Colon (tissue), 2 donors: ENCODE results near the gene PPP2R2C.

Experiments
- FAIRE-seq: peaks from 2 replicates; lab custom pipeline; 2012; peaks lifted over from hg19 to GRCh38; lab: Jason Lieb, UNC
- donor health status: control.
- donor health status: control.

The PPP2R2C gene

GRCh38 chr4:6378493-6379445, 93.6 kb downstream of the PPP2R2C start:
- FAIRE-seq = no peak

DNA sequence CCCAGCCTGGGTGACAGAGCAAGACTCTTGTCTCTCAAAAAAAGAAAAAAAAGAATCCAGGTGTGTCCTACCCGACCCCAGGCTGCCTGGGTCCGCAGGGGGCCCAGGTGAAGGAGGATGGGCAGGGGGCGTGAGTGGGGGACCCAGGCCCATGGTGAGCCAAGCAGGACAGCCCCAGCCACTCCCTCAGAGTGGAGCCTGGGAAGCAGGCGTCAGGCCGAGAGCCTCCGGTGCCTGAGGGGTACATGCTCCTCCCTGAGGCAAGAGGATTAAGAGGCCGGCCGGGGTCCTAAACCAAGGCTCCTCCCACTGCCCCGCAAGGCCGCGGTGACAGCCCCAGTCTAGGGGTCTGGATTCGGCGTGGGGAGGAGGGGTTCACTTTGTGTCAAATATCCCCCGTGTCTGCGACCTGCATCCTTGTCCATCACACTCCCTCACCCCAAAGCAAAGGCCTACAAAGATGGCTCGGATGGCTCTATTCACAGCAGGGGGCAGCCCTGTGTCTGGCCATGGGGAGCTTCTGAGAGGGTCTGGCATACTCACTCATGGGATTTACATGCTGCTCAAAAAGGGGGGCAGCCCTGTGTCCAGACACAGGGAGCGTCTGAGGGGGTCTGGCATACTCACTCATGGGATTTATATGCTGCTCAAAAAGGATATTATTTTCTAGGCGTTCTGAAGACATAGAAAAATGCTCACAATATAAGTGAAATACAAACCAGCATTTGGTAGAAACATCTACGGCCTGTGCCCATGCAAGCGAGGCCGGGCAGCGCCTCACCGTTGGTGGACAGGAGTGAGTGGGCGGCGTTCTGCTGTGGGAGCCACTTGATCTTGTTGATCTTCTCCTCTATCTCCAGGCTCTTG, 94.6 kb downstream of the PPP2R2C start:
- FAIRE-seq = no peak

DNA sequence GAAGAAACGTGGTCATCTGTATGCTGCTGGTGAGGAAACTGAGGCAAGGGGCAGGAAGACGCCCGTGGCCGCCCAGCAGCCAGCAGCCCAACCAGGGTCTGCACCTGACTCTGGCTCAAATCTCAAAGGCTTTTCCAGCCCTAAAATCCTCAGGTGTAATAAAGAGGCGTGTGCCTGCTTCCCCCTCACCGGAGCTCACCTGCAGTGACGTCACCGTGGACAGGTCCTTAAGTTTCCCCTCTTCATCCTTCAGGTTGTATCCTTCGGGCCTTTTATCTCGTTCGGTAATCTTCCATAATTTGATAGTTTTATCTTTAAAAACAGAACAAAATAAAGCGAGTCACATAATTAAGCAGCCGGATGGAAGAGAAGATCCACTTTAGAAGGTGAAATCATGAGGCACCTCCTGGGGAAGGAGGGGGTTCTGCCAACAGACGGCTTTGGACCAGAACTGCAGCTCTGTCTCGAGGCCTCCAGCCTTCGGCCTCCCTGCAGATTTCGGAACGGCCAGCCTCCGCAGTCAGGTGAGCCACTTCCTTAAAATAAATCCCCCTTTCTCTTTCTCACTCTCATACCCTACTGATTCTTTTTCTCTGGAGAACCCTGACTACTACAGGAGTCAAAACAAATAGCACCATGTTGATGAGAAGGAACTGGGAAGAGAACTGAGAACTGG, 96.7 kb downstream of the PPP2R2C start:
- no peak for FAIRE-seq

DNA sequence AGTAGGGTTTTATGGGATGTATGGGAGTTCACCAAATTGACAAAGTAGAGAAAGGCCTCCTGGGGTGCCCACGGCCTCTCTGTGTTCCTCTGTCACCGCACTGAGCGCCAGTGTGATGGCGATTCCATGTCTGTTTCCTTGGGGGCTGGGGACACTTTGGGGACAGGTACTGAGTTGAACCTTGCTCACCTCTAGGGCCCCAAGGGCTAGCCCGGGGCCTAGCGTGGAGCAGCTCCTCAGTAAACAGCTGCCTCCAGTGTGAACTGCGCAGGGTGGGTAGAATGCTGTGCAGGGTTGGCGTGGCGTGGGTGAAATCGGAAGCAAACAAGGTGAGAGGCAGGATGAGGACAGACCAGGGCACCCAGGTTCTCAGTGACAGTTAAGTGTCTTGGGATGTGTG, 97.8 kb downstream of the PPP2R2C start:
- no peak for FAIRE-seq

DNA sequence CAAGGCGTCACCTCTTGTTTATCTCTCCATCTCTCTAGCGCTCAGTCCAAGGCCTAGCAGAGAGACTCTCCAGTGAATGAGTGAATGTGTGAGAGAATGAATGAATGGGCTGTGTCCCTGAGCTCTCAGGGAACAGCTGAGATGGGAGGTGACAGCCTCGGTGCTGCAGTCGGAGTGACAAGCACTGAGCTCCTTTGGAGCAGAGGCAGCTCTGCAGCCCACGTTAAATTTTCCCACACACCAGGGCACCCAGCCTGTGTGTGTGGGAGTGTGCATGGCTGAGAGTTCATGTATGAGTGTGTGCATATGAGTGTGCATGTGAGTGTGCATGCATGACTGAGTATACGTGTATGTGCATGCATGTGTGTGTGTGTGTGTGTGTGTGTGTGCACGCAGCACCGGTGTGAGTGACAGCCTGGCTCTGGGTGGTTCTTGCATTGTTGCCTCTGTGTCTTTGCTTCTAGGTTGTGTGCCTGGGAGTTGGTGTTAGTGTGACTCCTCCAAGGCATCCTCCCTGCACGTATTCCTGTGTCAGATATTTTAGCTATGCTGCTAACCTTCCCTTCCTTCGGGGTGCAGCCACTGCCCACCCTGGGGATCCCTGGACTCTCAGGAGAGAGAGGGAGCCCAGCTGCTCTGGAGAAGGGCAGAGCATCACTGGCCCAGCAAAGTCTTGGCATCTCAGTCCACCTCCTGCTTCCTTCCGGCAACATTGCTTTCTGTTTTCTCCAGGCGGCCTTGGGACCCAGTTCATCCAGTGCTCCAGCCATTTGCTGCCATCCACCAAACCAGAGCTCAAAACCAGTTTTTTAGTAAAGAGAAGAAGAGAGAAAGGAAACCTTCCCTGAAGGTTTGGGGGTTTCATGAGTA, 98.6 kb downstream of the PPP2R2C start:
- no peak for FAIRE-seq

DNA sequence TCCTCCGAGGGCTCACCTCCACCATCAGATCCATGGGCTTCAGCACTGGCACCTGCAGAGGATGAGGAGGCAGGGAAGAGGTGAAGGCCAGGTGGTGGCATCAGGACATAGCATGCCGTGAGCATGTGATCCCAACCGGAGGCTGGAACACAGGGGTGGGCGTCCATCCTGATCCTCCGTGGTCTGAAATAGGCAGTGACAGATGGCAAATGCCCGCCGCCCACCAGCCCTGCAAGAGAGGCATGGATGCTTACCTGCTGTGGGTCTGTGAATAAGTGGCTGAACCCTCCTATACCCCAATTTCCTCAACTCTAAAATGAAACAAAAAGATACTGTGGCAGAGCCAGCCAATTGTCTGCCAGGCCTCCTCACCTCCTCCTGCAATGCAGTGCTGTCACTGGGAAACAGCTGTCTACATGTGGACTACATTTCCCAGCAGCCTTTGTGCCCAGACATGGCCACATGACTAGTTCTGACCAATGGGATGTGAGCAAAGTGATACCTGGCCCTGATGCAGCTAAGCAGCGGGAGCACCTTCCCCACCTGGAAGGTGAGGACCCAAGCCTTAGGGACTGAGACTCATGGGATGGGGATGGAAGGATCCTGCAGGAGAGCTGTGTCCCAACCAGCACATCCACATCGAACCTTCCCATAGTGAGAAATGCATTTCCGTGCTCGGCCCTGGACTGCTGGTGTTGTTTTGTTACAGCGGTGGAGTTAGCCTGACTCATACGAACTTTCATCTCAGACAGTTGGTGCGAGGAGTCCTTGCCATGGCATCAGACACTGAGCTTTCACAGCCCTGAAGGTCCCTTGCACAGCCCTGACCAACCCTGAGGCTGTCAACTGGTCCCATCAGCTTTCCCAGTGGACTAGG, 99.5 kb downstream of the PPP2R2C start:
- no peak for FAIRE-seq

DNA sequence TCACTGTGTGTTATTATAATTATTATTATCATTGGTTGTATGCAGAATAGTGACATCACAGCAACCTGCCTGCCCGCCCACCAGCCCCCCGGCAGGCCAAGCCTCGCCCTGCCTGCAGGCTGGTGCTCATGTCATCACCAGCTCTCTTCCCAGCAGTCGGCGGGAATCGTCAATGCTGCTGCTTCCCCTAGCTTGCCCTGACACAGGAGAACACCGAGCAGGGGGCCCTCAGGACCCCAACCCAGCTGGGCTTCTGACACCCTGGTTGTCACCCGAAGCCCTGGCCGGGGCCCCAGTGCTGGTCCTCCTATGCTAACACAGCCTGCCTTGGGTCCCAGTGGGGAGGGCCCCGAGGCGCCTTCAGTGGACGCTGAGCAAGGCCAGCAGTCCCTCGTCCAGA, 100.6 kb downstream of the PPP2R2C start:
- FAIRE-seq = no peak

DNA sequence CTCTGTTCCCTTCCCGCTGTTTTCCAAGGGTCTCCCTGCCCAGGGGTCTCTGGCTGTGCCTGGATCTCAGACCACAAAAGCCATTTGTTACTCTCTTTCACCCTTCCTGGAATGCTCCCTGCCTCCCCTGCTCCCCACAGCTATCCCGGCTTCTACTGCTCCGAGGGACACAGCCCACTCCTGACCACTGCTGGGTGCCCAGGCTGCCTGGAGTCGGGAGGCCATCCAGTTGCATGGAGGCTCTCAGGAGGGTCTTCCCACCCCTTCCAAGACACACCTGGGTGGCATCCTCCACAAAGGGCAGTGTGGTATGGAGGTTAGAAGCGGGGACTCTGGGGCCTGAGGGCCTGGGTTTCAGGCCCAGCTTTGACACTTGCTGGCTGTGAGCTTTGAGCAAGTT, 101.1 kb downstream of the PPP2R2C start:
- FAIRE-seq = no peak

GRCh38 chr4:6369924-6370645, 102.3 kb downstream of the PPP2R2C start:
- no peak for FAIRE-seq

DNA sequence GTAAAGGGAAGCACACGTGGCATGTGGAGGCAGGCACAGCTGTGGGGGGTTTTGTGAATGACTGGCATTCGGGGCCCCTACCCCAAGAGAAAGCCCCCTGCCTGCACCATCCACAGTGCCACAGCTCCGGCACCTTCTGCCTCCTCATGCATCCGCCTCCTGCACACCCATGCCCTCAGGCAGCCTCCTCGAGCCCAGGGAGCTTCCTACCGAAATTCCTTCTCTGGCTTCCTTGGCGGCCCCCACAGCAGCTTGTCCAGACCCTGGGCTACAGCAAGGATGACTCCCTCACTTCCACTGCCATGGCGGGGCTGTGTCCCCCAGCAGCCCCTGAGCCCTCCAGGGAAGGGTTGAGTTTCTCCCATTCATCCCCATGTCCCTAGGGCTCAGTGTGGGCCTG, 102.9 kb downstream of the PPP2R2C start:
- FAIRE-seq = no peak

DNA sequence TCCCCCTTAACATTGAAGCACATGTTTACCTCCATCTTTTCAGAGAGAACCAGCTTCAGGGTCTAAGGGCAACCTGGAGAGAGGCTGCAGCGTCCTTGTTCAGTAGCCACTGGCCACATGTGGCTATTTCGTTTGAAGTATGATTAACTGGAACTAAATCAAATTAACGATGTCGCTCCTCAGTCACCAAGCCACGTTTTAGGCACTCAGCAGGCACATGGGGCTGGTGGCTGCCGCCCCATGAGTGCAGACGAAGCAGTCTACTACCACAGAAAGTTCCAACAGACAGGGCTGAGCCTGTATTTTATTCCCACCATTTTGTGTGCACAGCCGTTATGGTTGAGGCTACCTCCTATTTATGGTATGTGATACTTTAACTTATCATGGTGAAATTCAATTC, 103.4 kb downstream of the PPP2R2C start:
- FAIRE-seq = no peak

- no peak for FAIRE-seq
These were observed 103.8 kb downstream of the PPP2R2C start for GRCh38 chr4:6368601-6369000.

DNA sequence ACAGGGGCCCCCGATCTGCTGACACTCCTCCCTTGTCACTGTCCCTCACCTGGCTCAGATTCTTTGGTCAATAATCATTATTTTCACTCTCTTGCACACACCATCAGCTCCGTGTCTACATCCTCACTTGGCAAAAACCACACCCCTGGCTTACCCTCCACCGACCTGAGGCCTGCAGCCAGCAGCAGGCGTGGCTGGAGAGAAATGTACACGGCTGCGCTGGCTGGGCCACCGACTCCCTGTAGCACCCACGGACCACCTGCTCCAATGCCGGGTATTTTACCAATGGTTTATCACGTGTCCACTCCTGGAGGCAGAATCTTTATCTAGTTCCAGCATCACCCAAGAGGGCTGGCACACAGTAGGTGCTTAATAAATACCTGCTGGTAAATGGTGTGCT, 104.3 kb downstream of the PPP2R2C start:
- no peak for FAIRE-seq

- no peak for FAIRE-seq
These were observed 105.0 kb downstream of the PPP2R2C start for GRCh38 chr4:6367371-6367851.

- no peak for FAIRE-seq
These were observed 105.8 kb downstream of the PPP2R2C start for GRCh38 chr4:6366581-6366980.

- FAIRE-seq = no peak
These were observed 106.8 kb downstream of the PPP2R2C start for GRCh38 chr4:6365545-6366086.

- no peak for FAIRE-seq
These were observed 107.8 kb downstream of the PPP2R2C start for GRCh38 chr4:6364581-6364980.

DNA sequence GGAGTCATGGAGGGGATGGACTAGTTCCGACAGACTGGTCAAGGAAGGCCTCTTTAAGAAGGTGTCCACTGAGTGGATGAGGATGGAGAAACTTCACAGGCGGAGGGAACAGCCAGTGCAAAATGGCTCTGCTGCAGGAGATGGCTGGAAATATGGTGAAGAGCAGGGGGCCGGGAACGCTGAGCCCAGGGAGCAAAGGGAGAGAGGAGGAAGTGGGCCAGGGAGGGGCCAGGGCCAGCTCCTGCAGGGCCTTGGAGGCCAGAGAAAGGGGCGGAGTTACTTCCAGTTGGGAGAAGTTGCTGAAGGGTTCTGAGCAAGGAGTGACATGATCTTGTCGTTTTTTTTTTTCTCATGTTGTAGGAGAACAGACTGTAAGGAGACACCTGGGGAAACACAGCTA, 108.3 kb downstream of the PPP2R2C start:
- FAIRE-seq = no peak

DNA sequence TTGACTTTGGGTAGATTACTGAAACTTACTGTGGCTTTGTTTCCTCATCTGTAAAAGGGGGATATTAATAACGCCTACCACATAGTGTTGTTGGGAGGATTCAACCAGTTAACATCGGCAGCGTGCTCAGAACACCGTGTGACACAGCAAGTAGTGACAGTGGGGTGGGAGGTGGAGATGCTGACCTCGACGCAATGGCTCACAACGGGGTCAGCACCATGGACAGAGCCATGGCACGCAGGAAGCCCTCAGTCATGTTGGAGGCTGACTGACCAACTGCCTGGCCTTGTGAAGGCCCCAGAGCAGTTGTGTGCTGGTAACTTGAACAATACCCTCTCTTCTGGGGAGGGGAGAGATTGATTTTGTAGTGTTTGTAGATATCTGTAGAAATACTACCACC, 109.5 kb downstream of the PPP2R2C start:
- FAIRE-seq = no peak
